GM23338 (cell line): ENCODE data around the gene COPS2.

Source experiments
- CREB1 ChIP-seq: fragments of 250-450 bp; sonication (Bioruptor Pico); IDR thresholded peaks from 2 replicates; pipeline ENCODE4 v1.5.0; 2020; ENCODE audit warnings: low read depth, mild to moderate bottlenecking, moderate library complexity
- CTCF ChIP-seq, 2 experiments: fragments of 200-600 bp in 1 of 2; sonication (generic) in 1 of 2; conservative IDR thresholded peaks; 2 replicates each; pipeline versions ENCODE4 v1.5.1 to v1.6.1; 2016 to 2017; ENCODE audit warnings: antibody characterized with exemption in 2 of 2, low read depth in 2 of 2, mild to moderate bottlenecking in 2 of 2, moderate library complexity in 1 of 2
- EZH2 ChIP-seq: fragments of 200-600 bp; sonication (generic); IDR thresholded peaks from one replicate; pipeline ENCODE4 v1.8.0; 2017; ENCODE audit warnings: antibody characterized with exemption, mild to moderate bottlenecking, low read depth; ENCODE audit not compliant: unreplicated experiment
- EZH2phosphoT487 ChIP-seq: fragments of 200-600 bp; sonication (generic); IDR thresholded peaks from one replicate; pipeline ENCODE4 v1.8.1; 2018; ENCODE audit warnings: antibody characterized with exemption; ENCODE audit not compliant: unreplicated experiment
- ZNF331 ChIP-seq: fragments of 250-450 bp; sonication (Bioruptor Pico); IDR thresholded peaks from 2 replicates; pipeline ENCODE4 v1.5.0; 2020; ENCODE audit warnings: low read depth, mild to moderate bottlenecking, moderate library complexity

- TF ChIP-seq EZH2 (no peak), CREB1 (CRISPR knock-in tag) (no peak), CTCF (conservative IDR thresholded peaks at IDR 0.05; ENCODE audit: low read depth in 2 of 2) (no peak), EZH2phosphoT487 (no peak), ZNF331 (CRISPR knock-in tag) (no peak)
These were observed 632 bp upstream of the COPS2 start for GRCh38 chr15:49155834-49156627.
